H9 (cell line): Measurements from ENCODE around the gene CDKN2C. TPM values are rescaled to one million over a fixed set of nuclear protein-coding genes. Genes with fewer than 3 reads are reported as not detected.

Experiments used
- DNase-seq: peaks from one replicate; pipeline ENCODE4 v3.0.0-alpha.2; 2017
- H2AFZ ChIP-seq: one replicate; pipeline ENCODE4 v1.6.1; 2013; ENCODE audit warnings: mild to moderate bottlenecking, low read length, control low read depth, moderate library complexity
- H2AK5ac ChIP-seq: 2 replicates; pipeline ENCODE4 v1.6.1; 2013; ENCODE audit warnings: low read length, control low read depth, mixed read lengths; ENCODE audit not compliant: insufficient read length
- H2BK120ac ChIP-seq: one replicate; pipeline ENCODE4 v1.6.1; 2013; ENCODE audit warnings: low read depth, mild to moderate bottlenecking, low read length, control low read depth, inconsistent platforms; ENCODE audit not compliant: poor library complexity, severe bottlenecking
- H2BK12ac ChIP-seq: 2 replicates; pipeline ENCODE4 v1.6.1; 2013; ENCODE audit warnings: low read length, control low read depth, mixed read lengths, low read depth; ENCODE audit not compliant: insufficient read length
- H2BK15ac ChIP-seq: 2 replicates; pipeline ENCODE4 v1.6.1; 2013; ENCODE audit warnings: low read depth, low read length, control low read depth
- H2BK20ac ChIP-seq: one replicate; pipeline ENCODE4 v1.6.1; 2013; ENCODE audit warnings: low read depth, mild to moderate bottlenecking, low read length, control low read depth, inconsistent platforms; ENCODE audit not compliant: poor library complexity, severe bottlenecking
- H2BK5ac ChIP-seq: 2 replicates; pipeline ENCODE4 v1.6.1; 2013; ENCODE audit warnings: low read length, control low read depth, mixed read lengths; ENCODE audit not compliant: insufficient read length
- H3K14ac ChIP-seq: 2 replicates; pipeline ENCODE4 v1.6.1; 2013; ENCODE audit warnings: low read length, control low read depth; ENCODE audit not compliant: insufficient read depth
- H3K18ac ChIP-seq: 2 replicates; pipeline ENCODE4 v1.6.1; 2013; ENCODE audit warnings: low read depth, mild to moderate bottlenecking, mixed read lengths, low read length, control low read depth; ENCODE audit not compliant: insufficient read length
- H3K23ac ChIP-seq: 2 replicates; pipeline ENCODE4 v1.6.1; 2013; ENCODE audit warnings: low read length, control low read depth, mixed read lengths, low read depth; ENCODE audit not compliant: insufficient read length
- H3K23me2 ChIP-seq: 2 replicates; pipeline ENCODE4 v1.6.1; 2013; ENCODE audit warnings: low read depth, mild to moderate bottlenecking, mixed read lengths, low read length, control low read depth; ENCODE audit not compliant: insufficient read length, poor library complexity, severe bottlenecking
- H3K27ac ChIP-seq: 2 replicates; pipeline ENCODE4 v1.5.1; 2013; ENCODE audit warnings: low read length, control low read depth, mixed read lengths, low read depth; ENCODE audit not compliant: insufficient read length
- H3K27me3 ChIP-seq: 2 replicates; pipeline ENCODE4 v1.6.1; 2013; ENCODE audit warnings: low read length, control low read depth, inconsistent platforms; ENCODE audit not compliant: insufficient read depth
- H3K4ac ChIP-seq: 2 replicates; pipeline ENCODE4 v1.6.1; 2013; ENCODE audit warnings: low read depth, mild to moderate bottlenecking, control low read depth, inconsistent platforms, low read length, moderate library complexity
- H3K4me1 ChIP-seq: 2 replicates; pipeline ENCODE4 v1.6.1; 2013; ENCODE audit warnings: low read length, control low read depth, inconsistent platforms; ENCODE audit not compliant: insufficient read depth
- H3K4me2 ChIP-seq: 2 replicates; pipeline ENCODE4 v1.6.1; 2013; ENCODE audit warnings: low read length, control low read depth, mixed read lengths; ENCODE audit not compliant: insufficient read length, insufficient read depth
- H3K56ac ChIP-seq: 2 replicates; pipeline ENCODE4 v1.6.1; 2013; ENCODE audit warnings: low read depth, mild to moderate bottlenecking, mixed read lengths, low read length, control low read depth; ENCODE audit not compliant: insufficient read length
- H3K79me1 ChIP-seq: 2 replicates; pipeline ENCODE4 v1.6.1; 2013; ENCODE audit warnings: low read depth, mild to moderate bottlenecking, moderate library complexity, low read length, control low read depth, inconsistent platforms; ENCODE audit not compliant: insufficient read depth, poor library complexity, severe bottlenecking
- H3K79me2 ChIP-seq: 2 replicates; pipeline ENCODE4 v1.6.1; 2013; ENCODE audit warnings: low read length, control low read depth, inconsistent platforms; ENCODE audit not compliant: insufficient read depth
- H3K9ac ChIP-seq: 2 replicates; pipeline ENCODE4 v1.6.1; 2013; ENCODE audit warnings: low read length, control low read depth, mixed read lengths; ENCODE audit not compliant: insufficient read length; ENCODE audit errors: extremely low read depth
- H3K9me3 ChIP-seq: one replicate; pipeline ENCODE4 v1.6.1; 2013; ENCODE audit warnings: low read depth, low read length, inconsistent platforms; ENCODE audit not compliant: control insufficient read depth
- H3T11ph ChIP-seq: one replicate; pipeline ENCODE4 v1.6.1; 2013; ENCODE audit warnings: mild to moderate bottlenecking, low read length, control low read depth, inconsistent platforms
- H4K20me1 ChIP-seq: one replicate; pipeline ENCODE4 v1.6.1; 2013; ENCODE audit not compliant: control insufficient read depth, insufficient read length, insufficient read depth
- H4K5ac ChIP-seq: 2 replicates; pipeline ENCODE4 v1.6.1; 2013; ENCODE audit warnings: low read depth, mild to moderate bottlenecking, mixed read lengths, low read length, control low read depth; ENCODE audit not compliant: insufficient read length
- H4K8ac ChIP-seq: replicated peaks from 2 replicates; pipeline ENCODE4 v1.6.1; 2013; ENCODE audit warnings: low read length, control low read depth, mixed read lengths, low read depth; ENCODE audit not compliant: insufficient read length
- H4K91ac ChIP-seq: 2 replicates; pipeline ENCODE4 v1.6.1; 2013; ENCODE audit warnings: low read depth, mild to moderate bottlenecking, moderate library complexity, mixed read lengths, low read length, control low read depth; ENCODE audit not compliant: insufficient read length
- H3K27ac Mint-ChIP-seq, 3 experiments: 2 replicates in 2 of 3; 3 replicates in 1 of 3; pipeline ENCODE4 v1.8.0; 2020 to 2021; ENCODE audit warnings: mixed read lengths in 3 of 3, mild to moderate bottlenecking in 1 of 3, moderate library complexity in 1 of 3
- H3K27me3 Mint-ChIP-seq: 2 replicates; pipeline ENCODE4 v1.8.0; 2021; ENCODE audit warnings: low read depth, mild to moderate bottlenecking, moderate library complexity, mixed read lengths
- H3K36me3 Mint-ChIP-seq, 3 experiments: 2 replicates in 2 of 3; 3 replicates in 1 of 3; pipeline ENCODE4 v1.8.0; 2020 to 2021; ENCODE audit warnings: low read depth in 3 of 3, mixed read lengths in 3 of 3; ENCODE audit not compliant: insufficient read depth in 1 of 3
- H3K4me1 Mint-ChIP-seq, 2 experiments: 2 replicates each; pipeline ENCODE4 v1.8.0; 2020; ENCODE audit warnings: mixed read lengths in 2 of 2
- H3K4me3 Mint-ChIP-seq, 2 experiments: 2 replicates in 1 of 2; 3 replicates in 1 of 2; pipeline ENCODE4 v1.8.0; 2020 to 2021; ENCODE audit warnings: mild to moderate bottlenecking in 2 of 2, mixed read lengths in 2 of 2, moderate library complexity in 1 of 2
- H3K9me3 Mint-ChIP-seq, 2 experiments: 2 replicates in 1 of 2; 3 replicates in 1 of 2; pipeline ENCODE4 v1.8.0; 2020; ENCODE audit warnings: mild to moderate bottlenecking in 2 of 2, mixed read lengths in 2 of 2, moderate library complexity in 1 of 2
- total RNA-seq: library from RNA; stranded (reverse); gene quantifications from 2 replicates; pipeline ENCODE4 v1.2.1, GENCODE V29; 2021
- TF ChIP-seq, protein P1 (sequence below): fragments of 200-600 bp; sonication (generic); conservative IDR thresholded peaks from 3 replicates; pipeline ENCODE4 v1.8.0; 2021; ENCODE audit warnings: antibody characterized with exemption, mild to moderate bottlenecking

CDKN2C gene
- total RNA-seq, 1 experiment from 2014 or later = not detected

DNA sequence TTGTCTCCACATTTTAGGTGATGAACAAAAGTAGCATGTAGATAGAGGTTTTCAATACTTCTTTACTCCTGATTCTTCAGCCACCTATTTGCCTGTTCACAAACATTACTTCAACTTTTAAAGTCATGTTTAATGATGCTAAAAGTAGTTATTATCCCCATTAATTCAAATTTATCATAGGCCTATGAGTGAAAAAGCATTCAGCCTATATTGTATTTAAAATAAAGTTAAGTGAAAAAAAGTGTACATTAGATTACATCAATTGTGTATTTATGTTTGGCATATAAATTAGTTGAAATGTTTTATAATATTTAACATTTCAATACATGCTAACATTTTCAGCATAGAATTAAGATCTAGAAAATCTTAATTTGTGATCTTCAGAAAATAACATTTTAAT, 10.5 kb downstream of the CDKN2C start:
- H2AFZ ChIP-seq = no peak overlapping the region

More for the DNA sequence above, 10.5 kb downstream of the CDKN2C start:
- Histone ChIP-seq H2BK5ac (no peak overlapping the region), H2AK5ac (no peak overlapping the region), H3T11ph (no peak overlapping the region), H3K9me3 (no peaks in the 10 kb centered on the region), H4K5ac (no peak overlapping the region), H4K8ac (no peak overlapping the region), H3K4ac (no peak overlapping the region), H2BK12ac (no peak overlapping the region), H3K18ac (no peak overlapping the region), H2BK15ac (no peak overlapping the region), H3K9ac (no peak overlapping the region), H3K27me3 (peaks cover 28% of the 10 kb centered on the region), H3K27ac (no peak overlapping the region), H3K56ac (no peak overlapping the region), H2BK120ac (no peak overlapping the region), H3K14ac (no peak overlapping the region), H3K79me1 (no peaks in the 10 kb centered on the region), H4K20me1 (no peaks in the 10 kb centered on the region), H3K23me2 (peaks cover 6% of the 10 kb centered on the region), H3K23ac (no peak overlapping the region), H2BK20ac (no peak overlapping the region), H4K91ac (no peak overlapping the region), H3K4me2 (no peak overlapping the region), H3K4me1 (0 out of 2 replicates have a peak, but pooled peaks cover 2% of the 10 kb centered on the region), H3K79me2 (no peaks in the 10 kb centered on the region)
- Mint-ChIP-seq H3K4me3 (no peak overlapping the region), H3K4me1 (peaks cover 19 to 25% of the 10 kb centered on the region in 2 experiments), H3K27me3 (peaks cover 93% of the 10 kb centered on the region), H3K9me3 (peaks cover 0 to 3% of the 10 kb centered on the region in 2 experiments; a peak in 1 of 5 replicates), H3K36me3 (no peaks in the 10 kb centered on the region; a peak in 1 of 7 replicates), H3K27ac (no peak overlapping the region)
- TF ChIP-seq, protein P1, sequence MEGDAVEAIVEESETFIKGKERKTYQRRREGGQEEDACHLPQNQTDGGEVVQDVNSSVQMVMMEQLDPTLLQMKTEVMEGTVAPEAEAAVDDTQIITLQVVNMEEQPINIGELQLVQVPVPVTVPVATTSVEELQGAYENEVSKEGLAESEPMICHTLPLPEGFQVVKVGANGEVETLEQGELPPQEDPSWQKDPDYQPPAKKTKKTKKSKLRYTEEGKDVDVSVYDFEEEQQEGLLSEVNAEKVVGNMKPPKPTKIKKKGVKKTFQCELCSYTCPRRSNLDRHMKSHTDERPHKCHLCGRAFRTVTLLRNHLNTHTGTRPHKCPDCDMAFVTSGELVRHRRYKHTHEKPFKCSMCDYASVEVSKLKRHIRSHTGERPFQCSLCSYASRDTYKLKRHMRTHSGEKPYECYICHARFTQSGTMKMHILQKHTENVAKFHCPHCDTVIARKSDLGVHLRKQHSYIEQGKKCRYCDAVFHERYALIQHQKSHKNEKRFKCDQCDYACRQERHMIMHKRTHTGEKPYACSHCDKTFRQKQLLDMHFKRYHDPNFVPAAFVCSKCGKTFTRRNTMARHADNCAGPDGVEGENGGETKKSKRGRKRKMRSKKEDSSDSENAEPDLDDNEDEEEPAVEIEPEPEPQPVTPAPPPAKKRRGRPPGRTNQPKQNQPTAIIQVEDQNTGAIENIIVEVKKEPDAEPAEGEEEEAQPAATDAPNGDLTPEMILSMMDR = no peak
- no peak for DNase-seq
